Ovary (tissue), 3 donors: ENCODE results near the gene BDNF.

Experiments
- CTCF ChIP-seq, 3 donors: fragments of 450-650 bp in 2 of 3; fragments of 200-600 bp in 1 of 3; IDR thresholded peaks; one replicate each; pipeline versions ENCODE4 v1.5.1 to v1.8.0; 2016 to 2022; ENCODE audit warnings: antibody characterized with exemption in 3 of 3, mild to moderate bottlenecking in 1 of 3
- POLR2A ChIP-seq: fragments of 450-650 bp; IDR thresholded peaks from one replicate; pipeline ENCODE4 v1.6.1; 2017; ENCODE audit warnings: antibody characterized with exemption, mild to moderate bottlenecking, moderate library complexity
- donor health status: DM: no; HTN: no; CAD: no.

DNA sequence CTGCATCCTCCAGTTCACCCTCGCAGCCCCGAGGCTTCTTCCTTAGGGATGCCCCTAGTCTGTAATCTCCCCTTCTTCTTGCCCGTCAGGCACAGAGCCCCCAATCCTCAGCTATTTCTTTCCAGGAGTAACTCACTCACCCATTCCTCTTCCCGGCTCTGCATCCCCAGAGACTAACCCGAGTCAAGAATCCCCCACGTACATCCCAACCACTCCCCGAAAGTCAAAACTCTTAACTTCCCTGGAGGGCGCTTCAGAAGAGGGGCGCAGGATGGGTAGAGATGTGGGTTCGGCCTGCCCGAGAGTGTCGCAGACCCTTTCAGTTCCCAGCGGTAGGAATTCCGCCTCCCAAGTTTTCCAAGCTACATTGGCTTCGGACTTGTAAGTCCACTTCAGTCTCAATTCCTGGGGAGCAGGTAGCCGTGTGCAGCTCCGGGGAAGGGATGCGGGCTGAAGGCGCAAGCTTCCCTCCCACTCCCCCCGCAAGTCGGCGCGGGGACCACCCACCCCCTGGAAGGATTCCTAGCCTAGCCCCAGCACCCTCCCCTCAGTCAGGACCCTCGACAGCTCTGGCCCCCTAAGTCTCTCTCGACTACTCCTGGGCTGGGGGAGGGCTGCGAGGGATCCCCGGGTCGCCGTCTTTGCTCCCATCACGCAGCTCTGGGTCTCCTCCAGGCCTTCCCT is 871 bp downstream of the BDNF start:
- TF ChIP-seq CTCF (IDR thresholded peaks at IDR 0.05): no peak
- no peak for TF ChIP-seq POLR2A
